OCI-M1 (cell line): Measurements from ENCODE around the gene C1QC.

Experiments used
- DNase-seq: peaks from one replicate; lab custom pipeline; 2025; lab: John Stamatoyannopoulos, UW

The C1QC gene

DNA sequence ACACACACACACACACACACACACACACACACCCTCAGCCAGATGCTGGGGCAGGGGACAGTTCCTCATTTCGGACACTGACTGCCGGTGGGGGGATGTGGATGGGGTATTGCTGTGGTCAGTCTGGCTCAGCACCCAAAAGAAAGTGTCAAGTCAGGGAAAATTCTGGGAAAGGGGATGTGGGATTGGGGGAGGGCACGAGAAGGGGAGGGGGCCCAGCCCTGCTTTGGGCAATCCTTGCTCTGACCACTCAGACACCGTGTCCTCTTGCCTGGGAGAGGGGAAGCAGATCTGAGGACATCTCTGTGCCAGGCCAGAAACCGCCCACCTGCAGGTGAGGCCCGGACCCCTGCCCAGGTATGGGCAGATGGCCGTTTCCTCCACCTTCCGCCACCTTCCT, at the start of gene C1QC:
C1QC (plus strand) TSS at position 253 of the 400 bp plus-strand sequence. CDS start 391 bp downstream, outside the sequence.
- DNase-seq = peak; percentile 41

DNA sequence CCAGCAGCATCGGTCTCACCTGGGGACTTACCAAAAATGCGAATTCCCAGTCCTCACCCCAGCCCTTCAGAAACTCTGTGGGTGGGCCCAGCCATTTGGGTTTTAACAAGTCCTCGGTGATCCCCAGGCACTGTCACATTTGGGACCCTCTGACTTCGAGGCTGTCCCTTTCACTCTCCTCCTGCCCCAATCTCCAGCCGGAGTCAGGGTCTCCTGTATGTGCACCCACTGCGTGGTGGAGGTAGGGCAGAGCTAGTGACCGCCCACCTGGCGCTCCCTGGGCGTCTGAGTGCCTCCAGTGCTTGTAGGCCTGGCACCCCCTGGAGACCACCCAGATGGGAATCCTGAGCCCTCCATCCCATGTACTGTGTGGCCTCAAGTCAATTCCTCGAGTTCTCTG, 49.0 kb upstream of the C1QC start:
- no peak for DNase-seq

DNA sequence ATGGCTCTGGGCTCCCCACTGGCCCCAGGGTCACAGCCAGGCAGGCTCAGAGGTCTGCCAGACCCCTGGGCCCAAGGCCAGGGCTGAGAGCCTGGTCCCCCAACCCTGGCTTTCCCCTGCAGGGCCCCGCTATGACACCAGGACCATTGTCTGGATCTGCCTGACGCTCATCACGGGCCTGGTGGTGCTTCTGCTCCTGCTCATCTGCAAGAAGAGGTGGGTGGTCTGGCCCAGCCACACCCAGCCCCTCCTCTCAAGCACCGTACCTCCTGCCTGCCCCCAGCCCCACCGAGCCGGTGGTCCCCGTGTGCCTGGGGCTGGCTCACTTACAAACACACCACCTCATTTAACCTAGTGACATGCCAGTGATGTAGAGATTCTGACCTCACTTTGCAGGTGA, 48.3 kb upstream of the C1QC start:
- no peak for DNase-seq

DNA sequence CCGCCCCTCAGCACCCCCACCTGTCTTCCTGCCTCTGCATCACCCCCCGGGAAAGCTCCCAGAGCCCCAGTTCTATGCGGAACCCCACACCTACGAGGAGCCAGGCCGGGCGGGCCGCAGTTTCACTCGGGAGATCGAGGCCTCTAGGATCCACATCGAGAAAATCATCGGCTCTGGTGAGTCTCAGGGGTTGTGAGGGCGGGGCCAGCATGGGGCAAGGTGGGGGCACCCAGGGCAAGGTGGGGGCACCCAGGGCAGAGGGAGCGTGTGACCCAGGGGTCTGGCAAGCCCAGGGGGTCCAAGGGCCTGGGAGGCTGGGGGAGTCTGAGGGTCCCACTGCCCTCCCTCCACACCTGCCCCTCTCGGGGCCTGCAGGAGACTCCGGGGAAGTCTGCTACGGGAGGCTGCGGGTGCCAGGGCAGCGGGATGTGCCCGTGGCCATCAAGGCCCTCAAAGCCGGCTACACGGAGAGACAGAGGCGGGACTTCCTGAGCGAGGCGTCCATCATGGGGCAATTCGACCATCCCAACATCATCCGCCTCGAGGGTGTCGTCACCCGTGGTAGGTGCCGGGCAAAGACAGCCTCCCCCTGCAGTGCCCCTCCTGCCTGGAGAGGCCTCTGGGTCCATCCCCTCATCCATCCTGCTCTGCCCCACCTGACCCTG, 46.0 kb upstream of the C1QC start:
- no peak for DNase-seq

DNA sequence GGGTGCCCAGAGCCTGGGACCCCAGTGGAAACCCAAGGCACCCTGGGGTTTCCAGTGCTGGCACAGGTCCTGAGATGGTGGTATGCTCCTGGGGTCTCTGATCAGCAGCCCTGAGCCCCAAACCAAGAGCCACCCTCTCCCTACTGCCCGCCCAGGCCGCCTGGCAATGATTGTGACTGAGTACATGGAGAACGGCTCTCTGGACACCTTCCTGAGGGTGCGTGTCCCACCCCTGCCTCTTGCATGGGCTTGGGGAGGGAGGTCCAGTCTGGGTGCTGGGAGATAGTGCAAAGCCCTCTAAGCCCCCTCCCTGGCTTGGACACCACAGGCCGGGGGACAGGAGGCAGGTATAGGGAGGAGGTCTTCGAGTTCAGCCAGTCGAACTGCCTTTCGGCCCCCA, 45.4 kb upstream of the C1QC start:
- no peak for DNase-seq

DNA sequence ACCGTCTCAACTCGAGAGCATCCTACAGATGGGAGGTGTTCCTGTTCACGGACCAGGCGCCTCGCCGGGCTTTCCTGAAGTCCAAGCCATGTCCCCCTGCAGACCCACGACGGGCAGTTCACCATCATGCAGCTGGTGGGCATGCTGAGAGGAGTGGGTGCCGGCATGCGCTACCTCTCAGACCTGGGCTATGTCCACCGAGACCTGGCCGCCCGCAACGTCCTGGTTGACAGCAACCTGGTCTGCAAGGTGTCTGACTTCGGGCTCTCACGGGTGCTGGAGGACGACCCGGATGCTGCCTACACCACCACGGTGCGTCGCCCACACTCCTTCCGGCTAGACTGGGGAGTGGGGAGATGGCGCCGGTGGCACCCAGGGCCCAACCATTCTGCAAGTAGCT, 44.7 kb upstream of the C1QC start:
- DNase-seq = no peak

DNA sequence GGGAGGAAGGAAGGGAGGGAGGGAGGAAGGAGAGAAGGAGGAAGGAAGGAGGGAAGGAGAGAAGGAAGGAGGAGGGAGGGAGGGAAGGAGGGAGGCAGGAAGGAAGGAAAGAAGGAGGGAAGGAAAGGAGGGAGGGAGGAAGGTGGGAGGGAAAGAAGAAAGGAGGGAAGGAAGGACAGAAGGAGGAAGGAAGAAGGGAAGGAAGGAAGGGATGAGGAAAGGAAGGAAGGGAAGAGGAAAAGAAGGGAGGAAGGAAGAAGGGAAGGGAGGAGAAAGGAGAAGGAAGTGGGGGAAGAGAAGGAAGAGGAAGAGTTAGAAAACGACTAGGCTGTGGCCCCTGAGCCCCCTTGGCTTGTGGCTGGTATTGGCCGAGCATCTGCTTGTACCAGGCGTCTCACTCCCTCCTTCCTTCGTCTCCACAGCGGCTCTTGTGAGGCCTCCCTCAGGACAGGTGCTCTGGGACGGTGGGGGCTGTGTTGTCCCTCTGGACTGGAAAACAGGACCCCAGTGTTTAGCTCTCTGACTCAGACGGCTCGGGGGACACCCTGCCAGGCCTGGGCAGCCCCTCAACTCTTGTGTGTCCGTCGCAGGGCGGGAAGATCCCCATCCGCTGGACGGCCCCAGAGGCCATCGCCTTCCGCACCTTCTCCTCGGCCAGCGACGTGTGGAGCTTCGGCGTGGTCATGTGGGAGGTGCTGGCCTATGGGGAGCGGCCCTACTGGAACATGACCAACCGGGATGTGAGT, 43.2 kb upstream of the C1QC start:
- no peak for DNase-seq

DNA sequence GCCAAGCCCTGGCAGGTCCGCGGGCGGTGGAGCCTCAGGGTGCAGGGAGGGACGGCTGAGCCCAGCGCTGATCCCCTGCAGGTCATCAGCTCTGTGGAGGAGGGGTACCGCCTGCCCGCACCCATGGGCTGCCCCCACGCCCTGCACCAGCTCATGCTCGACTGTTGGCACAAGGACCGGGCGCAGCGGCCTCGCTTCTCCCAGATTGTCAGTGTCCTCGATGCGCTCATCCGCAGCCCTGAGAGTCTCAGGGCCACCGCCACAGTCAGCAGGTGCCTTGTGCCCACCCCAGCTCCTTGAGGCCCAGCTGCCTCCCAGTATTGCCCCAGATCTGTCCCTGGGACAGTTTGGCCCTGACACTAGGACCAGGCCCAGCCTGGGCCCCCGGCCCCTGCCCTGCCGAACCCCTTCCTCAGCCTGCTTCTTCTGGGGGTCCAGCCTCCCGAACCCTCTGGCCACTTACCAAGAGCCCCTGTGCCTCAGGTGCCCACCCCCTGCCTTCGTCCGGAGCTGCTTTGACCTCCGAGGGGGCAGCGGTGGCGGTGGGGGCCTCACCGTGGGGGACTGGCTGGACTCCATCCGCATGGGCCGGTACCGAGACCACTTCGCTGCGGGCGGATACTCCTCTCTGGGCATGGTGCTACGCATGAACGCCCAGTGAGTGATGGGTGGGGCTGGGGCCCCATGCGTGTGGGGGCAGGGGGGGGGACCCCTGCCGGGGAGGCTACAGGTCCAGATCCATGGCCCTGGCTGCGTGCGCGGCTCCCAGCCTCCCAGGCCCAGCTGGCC, 42.4 kb upstream of the C1QC start:
- DNase-seq = no peak

DNA sequence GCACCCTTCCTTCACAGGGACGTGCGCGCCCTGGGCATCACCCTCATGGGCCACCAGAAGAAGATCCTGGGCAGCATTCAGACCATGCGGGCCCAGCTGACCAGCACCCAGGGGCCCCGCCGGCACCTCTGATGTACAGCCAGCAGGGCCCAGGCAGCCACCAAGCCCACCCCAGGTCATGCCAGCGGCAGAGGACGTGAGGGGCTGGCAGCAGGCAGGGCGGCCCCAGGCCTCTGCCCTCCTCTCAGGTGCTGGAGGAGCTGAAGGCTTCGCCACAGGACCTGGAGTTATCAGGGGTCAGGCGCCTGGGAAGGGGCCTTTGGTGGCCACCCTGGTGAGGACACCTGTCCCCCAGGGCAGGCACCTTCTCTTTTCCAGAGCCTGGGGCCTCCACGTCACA, 41.8 kb upstream of the C1QC start:
- no peak for DNase-seq

DNA sequence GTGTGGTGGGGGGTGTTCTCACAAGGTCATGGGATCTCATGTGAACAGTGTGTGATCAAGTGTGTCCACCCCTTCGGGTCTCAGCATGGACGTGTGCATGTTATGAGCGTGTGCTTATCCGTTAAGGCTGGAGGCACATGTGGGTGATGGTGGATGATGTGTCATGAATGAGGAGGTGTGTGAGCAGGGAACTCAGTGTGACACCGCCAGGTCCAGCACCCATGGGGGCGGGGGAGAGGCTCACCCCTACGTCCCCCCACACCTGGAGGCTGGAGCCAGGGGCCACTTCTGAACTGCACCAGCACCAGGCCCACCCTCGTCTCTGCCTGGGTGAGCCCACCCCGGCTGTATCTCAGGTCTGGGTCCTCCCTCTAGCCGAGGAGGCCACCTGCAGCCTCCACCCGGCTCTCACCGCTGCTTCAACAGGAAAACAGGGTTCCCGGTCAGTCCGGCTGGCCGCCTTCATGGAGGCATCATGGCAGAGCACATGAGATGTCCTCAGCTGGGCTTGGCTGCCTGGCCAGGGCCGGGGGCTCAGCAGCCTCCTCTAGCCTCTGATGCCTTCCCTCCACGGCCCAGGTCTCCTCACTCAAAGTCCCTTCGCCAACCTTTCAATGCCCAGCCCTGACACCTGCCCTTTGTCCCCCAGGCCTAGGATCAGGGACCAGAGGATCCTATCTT, 41.2 kb upstream of the C1QC start:
- no peak for DNase-seq

DNA sequence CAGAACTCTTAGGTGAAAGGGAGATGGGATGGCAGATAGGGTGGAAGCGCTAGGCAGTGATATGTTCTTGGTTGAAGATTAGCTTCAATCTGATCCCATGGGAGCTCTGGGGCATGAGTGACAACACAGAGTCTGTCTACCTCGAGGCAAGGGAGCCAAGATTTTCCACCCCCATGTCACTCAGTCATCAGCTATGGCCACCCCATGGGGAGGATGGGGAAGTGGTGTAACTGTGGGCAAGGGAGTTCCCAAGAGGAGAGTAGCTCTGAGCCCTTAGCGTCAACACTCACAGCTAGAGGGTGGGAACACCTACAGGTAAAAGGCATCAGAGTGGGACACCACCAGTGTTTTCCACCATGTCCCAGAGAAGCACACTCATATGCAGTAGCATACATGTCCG, 37.3 kb upstream of the C1QC start:
- no peak for DNase-seq

DNA sequence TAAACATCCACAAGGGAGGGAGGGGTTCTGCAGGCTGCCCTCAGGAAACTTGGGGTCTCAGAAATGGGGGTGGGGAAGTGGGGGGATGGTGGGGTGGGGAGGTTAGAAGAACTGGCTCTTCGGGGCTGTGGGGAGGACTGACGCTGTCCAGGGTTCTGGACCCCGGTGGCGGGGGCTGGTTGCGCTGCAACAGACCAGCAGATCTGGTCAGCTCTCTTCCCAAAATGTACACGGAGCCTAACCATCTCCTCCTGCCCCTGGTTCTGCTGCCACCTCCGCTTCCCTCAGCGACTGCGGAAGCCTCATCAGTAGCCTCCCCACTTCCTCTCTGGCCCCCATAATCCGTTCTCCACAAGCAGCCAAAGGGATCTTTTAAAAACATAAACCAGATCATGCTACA, 36.3 kb upstream of the C1QC start:
- no peak for DNase-seq

DNA sequence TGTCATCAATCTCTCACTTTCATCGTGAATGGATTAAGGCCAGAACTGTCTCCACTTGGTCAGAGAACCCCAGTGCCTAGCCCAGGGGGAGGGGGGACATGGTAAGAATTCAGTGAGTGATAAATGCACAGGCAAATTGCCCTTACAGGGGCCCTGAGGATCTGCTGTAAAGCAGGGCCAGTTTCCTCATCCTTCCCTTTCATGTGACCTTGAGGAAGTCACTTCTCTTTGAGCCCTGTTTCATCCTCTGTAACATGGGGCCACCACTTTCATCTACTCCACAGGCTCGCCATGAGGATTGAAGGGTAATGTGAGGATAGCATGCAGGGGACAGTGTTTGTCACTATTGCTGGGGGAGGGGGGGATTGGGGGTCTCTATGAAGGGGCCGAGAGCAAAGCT, 35.1 kb upstream of the C1QC start:
- no peak for DNase-seq

DNA sequence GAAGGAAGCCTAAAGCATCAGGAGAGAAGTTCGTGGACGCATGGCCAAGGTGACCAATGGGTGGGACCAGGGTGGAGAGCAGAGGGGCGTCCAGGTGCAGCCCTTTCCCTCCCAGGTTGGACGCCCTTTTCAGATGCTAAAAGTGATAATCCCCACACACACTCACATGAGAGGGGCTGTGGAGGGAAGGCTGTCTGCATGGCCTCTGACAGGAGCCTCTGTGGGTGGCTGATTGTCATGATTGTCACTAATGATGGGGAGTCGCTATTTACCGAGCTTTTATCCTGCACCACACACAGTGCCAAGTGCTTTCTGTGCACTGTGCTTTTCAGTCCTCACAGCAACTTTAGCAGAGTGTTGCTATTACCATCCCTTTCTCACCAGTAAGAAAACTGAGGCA, 34.1 kb upstream of the C1QC start:
- DNase-seq = no peak

DNA sequence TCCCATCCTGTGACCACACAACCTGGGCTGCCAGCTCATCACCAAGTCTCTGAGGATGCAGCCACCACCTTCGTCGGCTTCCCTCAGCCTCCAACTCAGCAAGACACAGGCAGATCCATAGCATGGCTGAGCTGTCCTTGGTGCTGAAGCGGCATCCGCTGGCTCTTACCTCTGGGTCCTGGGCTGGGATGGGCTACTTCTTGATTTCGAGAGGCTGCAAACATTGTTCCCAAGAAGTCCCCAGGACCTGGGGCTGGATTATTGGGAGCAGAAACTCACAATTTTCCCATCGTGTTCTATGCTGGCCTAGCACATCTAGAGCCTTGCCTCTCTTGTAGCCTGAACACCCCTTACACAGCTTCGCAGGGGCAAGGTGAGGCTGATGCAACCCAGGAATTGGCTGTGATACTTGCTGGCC, 31.9 kb upstream of the C1QC start:
- peak; percentile 64 for DNase-seq

DNA sequence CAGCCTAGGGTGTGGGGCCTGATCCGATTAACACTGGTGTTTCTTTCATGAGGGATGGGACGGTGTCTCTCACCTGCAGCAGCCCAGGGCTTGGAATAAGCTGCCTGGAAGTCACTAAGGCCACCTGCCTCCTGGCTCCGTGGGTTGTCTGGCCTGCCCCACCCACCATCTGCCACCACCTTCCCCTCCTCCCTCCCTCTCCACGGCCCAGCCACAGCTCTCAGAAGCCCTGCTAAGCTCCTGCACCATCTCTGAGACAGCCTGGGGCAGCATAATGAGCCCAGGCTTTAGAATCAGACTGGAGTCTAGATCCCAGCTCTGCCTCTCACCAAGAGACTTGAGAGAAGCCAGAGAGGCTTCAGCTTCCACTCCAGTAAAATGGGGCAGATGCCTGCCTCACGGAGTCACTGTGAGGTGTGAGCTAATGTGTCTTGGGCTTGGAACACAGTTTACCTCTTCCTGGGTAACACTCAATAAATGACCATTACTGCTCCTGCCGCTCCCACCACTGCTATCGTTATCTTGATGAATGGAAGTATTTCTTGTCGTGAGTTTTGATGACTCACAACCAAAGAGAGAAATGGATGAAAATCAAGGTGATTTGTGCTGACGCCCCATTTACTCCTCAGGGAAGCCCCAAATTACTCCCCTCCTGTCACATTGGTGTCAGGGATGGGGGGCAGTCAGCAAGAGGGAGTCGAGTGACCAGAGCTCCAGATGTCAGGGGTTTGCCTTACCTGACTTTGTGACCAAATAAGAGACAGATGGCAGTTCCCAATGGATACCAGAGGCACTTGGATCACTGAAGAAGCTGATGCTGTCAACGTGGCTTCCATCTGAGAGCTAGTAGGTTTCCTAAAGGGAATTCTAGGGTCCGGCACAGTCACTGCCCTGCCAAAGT, 30.5 kb upstream of the C1QC start:
- DNase-seq = no peak

DNA sequence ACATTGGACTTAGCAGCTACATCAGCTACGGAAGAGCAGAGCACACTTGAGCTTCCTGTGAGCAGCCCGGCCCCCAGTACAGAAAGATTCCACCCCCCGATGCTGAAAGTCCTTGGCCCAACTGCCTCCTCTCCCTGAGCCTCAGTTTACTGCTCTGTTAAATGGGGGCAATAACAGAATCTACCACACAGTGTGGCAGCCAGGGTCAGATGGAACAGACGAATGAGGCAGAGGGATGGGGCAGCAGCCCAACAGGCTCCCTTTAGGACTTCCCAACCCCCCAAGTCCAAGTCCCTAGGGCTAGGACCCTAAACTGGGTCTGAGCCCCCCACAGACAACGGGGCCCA, 29.9 kb upstream of the C1QC start:
- no peak for DNase-seq

DNA sequence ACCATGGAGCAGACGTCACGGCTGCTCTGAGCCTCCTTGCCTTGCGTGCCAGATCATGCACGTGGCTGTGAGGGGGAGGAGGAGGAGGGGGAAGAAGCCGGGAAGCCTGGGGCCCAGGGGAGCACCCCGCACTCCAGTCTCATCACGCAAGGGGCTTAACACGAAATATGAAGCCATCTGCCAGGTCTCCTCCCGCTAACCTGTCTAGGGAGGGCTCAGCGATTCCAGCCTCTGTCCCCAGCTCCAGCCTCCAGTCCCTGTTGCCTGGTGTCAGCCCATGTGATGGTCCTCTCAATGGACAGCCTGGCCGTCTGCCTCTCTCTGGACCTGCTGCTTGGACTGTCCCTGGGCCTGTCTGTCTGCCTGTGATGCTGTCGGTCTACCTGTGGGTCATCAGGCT, 29.5 kb upstream of the C1QC start:
- DNase-seq = no peak

DNA sequence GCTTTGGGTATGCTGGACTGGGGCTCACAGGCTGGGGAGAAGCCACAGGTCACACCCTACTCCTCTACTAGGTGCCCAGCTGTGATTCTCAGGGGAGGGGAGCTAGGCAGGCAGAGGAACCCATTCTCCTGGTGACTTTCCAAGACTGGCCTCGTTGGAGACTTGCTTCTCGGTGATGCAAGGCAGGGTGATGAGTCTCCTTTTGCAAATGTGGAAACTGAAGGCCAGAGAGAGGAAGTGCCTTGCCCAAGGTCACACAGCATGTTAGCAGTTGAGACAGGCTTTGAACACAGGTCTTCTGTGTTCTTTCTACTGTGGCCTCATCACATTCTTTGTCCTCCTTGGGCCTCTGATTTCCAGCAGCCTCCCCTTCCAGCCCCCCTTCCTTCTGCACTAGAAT, 27.5 kb upstream of the C1QC start:
- DNase-seq = no peak

DNA sequence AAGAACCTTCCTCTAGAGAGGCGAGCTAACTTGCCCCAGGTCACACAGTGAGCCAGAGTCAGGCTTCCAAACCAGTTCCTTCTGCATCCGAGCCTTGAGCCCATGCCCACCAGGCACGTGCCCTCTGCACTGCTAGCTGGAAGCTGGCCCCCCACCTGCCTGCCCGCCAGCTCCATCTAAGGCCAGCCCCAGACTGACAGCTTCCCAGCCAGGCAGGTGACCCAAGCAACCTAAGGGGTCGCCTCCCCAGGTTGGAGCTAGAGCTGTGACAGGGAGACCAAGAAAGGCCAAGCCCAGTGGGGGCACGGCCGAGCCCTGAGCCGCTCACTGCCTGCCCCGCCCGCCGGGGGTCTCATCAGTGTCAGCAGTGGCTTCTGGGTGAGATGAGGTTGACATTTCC, 26.9 kb upstream of the C1QC start:
- no peak for DNase-seq

DNA sequence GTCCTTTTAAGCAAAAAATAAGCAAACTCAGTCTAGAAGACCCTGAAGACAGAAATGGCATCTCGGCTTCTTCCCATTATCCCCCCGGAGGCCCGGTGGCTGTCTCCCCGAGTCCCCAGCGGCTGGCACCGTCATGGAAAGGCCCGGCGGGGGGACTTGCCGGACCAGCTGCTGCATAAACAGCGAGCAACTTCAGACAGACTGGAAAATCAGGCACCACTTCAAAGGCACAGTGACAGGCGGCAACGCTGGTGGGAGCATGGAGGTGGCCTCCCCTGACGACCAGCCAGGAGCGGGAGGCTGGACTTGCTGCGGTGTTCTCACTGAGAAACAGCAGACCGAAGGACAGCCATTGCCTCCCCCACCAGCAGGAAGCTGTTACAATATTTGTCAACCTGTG, 25.4 kb upstream of the C1QC start:
- DNase-seq = no peak

DNA sequence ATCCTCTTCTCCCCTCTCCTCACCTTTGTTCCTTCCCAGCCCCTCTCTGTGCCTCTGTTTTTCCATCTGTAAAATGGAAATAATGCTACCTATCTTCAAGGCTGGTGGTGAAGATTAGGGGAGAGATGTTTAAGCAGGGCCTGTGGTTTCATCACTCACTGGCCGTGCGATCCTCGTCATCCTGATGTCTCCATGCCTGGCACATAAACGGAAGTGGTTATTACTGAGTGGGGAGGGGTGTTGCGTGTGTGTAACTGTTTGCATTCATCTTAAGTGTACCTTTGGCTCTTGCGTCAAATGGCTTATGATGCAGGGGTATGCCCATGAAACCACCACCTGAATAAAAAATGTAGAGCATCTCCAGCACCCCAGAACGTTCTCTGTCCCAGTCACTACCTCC, 24.2 kb upstream of the C1QC start:
- peak; percentile 55 for DNase-seq
